ENCODE results near the gene CHIA.
A peak's percentile ranks its signal among the peaks of the same experiment; 100 is the strongest.
"Not testable (repeated sequence)": the region's sequence is repeated elsewhere in the genome, so short reads cannot be mapped to it uniquely, and the experiment has no call there.

Gene CHIA

GRCh38 chr1:111286912-111287311, 3.7 kb upstream of the CHIA start:
- no peak for DNase-seq

- DNase-seq: no peak
Measured at GRCh38 chr1:111289371-111289770, 1.3 kb upstream of the CHIA start.

DNA sequence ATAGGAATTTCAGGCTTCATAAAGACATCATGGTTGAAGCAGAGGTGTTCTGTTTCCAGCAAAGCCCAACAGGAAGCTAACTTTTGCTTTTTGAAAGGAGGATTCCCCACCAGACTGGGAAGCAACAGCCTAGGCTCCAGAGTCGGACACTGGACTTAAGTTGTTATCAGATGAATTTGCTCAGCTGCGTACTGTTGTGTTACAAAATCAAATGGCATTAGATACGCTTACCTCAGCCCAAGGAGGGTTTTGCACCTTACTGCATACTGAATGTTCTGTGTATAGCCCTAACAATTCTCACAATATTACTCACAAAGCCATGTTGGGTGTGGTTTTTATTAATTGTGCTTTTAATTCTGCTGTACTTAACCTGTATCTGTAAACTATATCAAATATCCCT, 547 bp upstream of the CHIA start:
- DNase-seq: no peak

- DNase-seq: no peak
Measured at GRCh38 chr1:111294390-111294789, 3.7 kb downstream of the CHIA start.

DNA sequence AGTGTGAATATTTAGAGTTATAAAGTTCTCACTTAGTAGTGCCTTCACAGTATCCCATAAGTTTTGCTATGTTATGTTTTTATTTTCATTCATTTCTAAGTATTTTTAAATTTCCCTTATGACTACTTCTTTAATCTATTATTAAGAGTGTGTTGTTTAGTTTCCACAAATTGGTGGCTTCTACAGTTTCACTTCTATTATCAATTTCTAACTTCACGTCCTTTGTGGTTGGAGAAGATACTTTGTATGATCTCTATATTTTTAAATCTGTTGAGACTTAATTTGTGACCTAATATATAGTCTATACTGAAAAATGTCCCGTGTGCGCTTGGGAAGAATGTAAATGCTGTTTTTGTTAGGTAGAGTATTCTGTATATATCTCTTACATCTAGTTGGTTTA, 11.7 kb downstream of the CHIA start:
- no peak for DNase-seq

DNA sequence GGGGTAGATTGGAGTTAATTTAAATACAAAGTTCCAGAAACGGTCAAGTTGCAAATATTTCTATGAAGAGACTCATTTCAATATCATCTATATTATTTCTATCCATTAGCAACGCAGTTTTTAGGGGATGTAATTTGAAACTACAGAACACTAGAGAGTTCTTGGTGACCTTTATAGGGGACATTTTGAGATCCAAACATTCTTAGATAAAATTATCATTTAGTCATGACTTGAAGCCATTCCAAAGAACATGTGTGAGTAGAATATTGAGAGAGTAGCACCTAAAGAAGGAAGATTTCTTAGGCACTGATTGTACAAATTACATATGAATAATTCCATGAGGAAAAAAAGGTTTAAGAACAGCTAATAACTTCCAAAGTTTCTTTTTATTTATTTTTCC, 19.0 kb downstream of the CHIA start:
- DNase-seq: no peak

- DNase-seq: no peak
Measured at GRCh38 chr1:111318523-111318922, 27.9 kb downstream of the CHIA start.

- no peak for DNase-seq
Measured at GRCh38 chr1:111320066-111320879, 29.6 kb downstream of the CHIA start.

DNA sequence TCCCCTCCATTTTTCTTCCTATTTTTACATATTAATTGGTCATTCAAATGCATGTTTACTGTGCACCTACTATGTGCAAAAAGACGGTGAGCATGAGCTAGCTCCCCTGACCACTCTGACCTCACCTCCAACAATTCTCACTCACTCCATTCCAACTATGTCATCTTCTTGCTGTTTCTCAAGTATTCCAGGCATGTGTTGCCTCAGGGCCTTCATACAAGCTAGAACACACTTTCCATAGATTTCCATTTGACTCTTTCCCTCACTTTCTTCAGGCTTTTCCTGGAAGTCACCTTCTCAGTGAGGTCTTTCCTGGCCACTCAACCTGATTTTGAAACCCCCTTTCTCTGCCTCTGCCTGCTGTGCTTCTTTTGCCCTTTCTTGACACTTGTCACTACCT, 32.6 kb downstream of the CHIA start:
- no peak for DNase-seq

DNA sequence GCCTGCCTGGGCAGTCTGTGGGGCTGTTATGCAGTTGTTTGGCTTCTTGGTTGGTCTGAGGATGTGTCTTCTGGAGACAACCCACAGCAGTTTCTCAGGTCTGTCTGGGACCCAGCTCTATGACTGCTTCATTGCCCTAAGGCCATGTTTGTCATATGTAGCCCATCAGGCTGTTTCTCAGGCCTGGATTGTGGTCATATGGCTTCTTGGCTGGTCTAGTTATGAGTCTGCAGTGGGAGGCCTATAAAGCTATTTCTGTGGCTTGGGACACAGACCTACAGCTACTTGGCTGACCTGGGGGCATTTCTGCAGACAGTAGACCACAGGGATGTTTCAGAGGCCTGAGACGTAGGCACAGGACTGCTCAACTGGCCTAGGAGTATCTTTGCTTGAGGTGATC, 41.5 kb downstream of the CHIA start:
- DNase-seq: no peak

DNA sequence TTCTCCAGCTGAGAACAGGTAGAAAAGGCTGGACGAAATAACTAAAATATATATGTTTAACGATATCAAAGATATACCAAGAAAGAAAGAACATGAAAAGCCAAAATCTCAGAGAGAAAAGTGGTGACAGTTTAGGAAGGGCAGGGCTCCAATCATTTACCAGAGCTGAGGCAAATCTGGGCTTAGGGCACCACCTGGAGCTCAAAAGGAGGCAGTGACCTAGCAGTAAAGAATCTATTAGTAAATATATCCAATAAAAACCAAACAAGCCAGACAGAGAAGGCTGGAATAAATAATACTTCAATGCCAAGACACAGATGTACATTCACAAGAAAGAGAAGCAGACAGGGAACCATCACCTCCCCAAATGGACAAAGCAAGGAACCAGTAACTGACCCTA, 43.5 kb downstream of the CHIA start:
- DNase-seq: peak; percentile 7

DNA sequence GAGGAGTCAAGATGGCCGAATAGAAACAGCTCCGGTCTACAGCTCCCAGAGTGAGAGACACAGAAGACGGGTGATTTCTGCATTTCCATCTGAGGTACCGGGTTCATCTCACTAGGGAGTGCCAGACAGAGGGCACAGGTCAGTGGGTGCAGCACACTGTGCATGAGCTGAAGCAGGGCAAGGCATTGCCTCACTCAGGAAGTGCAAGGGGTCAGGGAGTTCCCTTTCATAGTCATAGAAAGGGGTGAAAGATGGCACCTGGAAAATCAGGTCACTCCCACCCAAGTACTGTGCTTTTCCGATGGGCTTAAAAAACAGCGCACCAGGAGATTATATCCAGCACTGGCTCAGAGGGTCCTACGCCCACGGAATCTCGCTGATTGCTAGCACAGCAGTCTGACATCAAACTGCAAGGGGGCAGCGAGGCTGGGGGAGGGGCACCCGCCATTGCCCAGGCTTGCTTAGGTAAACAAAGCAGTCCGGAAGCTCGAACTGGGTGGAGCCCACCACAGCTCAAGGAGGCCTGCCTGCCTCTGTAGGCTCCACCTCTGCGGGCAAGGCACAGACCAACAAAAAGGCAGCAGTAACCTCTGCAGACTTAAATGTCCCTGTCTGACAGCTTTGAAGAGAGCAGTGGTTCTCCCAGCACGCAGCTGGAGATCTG, 44.7 kb downstream of the CHIA start:
- DNase-seq: not testable (repeated sequence)

GRCh38 chr1:111338849-111339248, 48.2 kb downstream of the CHIA start:
- not testable (repeated sequence) for DNase-seq

DNA sequence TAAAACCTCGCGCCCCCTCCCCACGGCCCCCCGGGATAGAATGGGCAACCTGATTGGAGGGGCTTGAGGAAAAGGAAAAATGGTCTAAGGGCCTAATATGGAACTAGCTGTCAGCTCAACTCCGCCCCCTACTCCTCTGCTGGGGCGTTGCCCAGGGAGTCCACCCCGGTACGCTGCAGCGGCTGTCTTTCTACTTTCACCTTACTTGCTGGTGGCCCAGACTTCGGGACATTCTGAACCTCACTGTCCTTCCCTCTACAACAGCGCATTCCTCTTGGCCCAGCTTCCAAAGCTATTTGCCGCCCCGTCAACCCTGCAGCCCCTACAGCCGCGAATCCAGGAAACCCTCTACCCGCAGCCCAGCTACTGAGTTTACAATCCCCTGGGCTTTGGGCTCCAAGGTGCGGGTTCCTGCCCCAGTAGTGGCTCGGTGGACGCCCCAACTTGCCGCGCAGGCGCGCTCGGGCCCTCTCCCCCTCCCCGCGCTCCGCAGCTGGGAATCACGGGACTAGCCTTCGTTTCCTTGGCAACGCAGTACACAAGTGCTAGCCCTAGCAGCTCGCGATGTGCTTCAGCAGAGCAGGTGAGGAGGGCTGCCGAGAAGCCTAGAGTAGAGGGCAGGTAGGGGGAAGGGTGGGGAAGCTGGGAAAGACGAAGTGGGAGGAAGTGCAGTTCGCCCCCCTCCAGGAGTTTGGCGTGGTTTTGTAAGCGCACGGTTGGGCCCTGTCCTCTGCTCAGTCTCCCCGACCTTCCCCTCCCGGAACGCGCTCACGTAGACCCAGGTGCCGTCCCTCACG, 55.6 kb downstream of the CHIA start:
- peak; percentile 80 for DNase-seq

GRCh38 chr1:111347026-111347425, 56.4 kb downstream of the CHIA start:
- DNase-seq: no peak

DNA sequence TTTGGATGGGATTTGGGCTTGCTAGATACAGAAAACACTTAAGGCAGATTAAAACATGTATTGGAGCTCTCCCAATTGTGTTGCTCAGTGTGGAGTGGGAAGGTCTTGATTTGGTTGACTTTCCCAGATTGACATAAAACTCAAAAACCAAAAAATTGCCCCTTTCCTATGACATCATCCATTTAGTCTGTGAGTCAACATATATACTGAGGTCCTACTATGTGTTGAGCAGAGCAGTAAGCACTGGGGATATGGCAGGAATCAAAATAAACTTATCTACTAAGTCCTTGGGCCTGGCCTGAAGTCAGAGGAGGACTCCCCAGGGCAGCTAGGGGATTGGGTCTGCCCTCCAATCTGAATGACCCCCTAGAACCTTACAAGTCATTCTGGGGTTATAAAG, 61.0 kb downstream of the CHIA start:
- DNase-seq: no peak

DNA sequence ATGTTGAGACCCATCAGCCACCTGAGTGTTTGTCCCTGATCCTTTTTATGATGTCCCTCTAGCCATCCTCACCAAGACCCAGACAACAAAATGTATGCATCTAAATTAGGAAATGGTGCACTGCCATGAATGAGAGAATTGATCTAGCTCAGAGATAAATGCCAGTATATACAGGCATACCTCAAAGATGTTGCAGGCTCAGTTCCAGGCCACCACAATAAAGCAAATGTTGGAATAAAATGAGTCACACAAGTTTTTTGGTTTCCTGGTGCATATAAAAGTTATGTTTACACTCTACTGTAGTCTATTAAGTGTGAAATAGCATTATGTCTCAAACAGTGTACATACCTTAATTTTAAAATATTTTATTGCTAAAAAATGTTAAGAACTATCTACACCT, 63.9 kb downstream of the CHIA start:
- no peak for DNase-seq

GRCh38 chr1:111358964-111359363, 68.3 kb downstream of the CHIA start:
- DNase-seq: no peak

DNA sequence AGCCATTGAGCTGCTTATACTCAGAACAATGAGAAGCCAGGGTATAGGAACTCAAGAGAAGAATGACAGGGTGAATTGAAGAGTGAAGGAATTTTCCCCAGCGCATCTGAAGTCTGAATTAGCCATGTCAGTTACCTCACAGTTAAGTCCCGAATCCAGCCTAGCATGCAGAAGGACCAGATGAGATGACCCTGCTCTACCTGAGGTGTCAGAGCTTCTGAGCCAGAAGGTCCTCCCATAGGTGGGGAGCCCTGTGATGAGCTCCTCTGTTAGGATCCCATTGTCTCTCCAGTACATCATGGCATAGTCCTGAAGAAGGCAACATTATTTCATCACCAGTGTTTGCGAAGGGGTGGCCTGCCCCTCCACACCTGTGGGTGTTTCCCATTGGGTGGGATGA, 68.7 kb downstream of the CHIA start:
- DNase-seq: no peak

- DNase-seq: not testable (repeated sequence)
Measured at GRCh38 chr1:111360257-111360656, 69.6 kb downstream of the CHIA start.

- DNase-seq: no peak
Measured at GRCh38 chr1:111361761-111362160, 71.1 kb downstream of the CHIA start.

- no peak for DNase-seq
Measured at GRCh38 chr1:111364690-111365089, 74.0 kb downstream of the CHIA start.

- DNase-seq: no peak
Measured at GRCh38 chr1:111366256-111366655, 75.6 kb downstream of the CHIA start.

GRCh38 chr1:111369177-111369576, 78.5 kb downstream of the CHIA start:
- no peak for DNase-seq
